Measurements from ENCODE around the gene MYO1D. TPM values are rescaled to one million over a fixed set of nuclear protein-coding genes. Genes with fewer than 3 reads are reported as not detected.
A peak's percentile ranks its signal among the peaks of the same experiment; 100 is the strongest.

Gene MYO1D
- total RNA-seq, 4 donors from 2014 or later: 36.9 to 49.2 (median 39.5) TPM

DNA sequence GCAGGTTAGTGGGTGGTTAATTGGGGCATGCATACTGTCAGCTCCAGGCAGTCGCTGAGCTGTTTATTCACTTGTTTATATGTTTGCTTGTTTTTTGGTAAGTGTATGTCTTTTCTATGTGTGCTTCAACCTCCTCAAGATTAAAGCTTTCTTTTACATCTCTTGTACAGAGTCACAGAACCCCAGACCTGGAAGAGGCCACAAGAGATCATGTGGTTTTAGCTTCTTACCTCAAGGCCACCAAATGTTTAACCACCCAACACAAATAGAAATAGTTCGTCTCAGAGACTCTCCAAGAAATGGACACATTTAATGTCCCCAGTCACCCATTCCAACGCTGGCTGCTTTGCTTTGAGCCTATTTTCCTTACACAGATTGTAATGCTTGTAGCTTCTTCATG, 39.2 kb upstream of the MYO1D start:
- TF ChIP-seq, protein P1, sequence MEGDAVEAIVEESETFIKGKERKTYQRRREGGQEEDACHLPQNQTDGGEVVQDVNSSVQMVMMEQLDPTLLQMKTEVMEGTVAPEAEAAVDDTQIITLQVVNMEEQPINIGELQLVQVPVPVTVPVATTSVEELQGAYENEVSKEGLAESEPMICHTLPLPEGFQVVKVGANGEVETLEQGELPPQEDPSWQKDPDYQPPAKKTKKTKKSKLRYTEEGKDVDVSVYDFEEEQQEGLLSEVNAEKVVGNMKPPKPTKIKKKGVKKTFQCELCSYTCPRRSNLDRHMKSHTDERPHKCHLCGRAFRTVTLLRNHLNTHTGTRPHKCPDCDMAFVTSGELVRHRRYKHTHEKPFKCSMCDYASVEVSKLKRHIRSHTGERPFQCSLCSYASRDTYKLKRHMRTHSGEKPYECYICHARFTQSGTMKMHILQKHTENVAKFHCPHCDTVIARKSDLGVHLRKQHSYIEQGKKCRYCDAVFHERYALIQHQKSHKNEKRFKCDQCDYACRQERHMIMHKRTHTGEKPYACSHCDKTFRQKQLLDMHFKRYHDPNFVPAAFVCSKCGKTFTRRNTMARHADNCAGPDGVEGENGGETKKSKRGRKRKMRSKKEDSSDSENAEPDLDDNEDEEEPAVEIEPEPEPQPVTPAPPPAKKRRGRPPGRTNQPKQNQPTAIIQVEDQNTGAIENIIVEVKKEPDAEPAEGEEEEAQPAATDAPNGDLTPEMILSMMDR (IDR thresholded peaks at IDR 0.05): no peak
- ATAC-seq (ENCODE audit: low FRiP score): no peak
- DNase-seq (ENCODE audit: low spot score): no peak

DNA sequence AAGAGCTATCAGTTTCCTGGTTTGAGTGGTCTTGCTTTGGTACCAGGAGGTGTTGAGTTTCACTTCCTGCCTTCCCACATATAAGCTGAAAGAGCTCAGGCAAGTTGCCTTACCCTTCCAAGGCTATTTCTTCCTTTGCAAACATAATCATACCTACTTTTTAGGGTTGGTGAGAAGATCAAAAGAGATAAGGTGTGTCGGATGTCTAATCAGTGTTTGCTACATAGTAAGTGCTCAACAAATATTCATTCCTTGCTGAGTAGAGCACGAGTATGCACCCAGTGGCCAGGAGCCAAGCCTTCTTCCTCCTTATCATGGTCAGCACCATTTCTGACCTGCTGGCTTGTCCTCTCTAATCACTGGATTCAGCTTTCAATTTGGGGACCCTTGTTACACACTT, 38.3 kb upstream of the MYO1D start:
- ATAC-seq (ENCODE audit: low FRiP score): no peak
- DNase-seq (ENCODE audit: low spot score): no peak
- TF ChIP-seq, protein P1 (IDR thresholded peaks at IDR 0.05): no peak

DNA sequence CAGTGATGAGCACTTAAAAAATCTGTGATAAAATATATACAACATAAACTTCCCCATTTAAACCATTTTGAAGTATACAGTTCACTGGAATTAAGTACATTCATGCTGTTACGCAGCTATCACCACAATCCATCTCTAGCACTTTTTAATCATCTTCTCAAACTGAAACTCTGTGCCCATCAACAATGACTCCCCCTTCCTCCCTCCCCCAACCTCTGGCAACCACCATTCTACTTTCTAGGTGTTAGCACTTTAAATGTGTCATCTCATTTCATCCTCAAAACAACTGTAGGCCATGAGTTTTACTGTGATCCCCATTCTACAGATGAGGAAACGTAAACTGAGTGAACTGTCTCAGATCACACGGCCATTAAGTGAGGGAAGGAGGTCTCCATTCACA, 37.3 kb upstream of the MYO1D start:
- ATAC-seq (ENCODE audit: low FRiP score) (no peak), DNase-seq (ENCODE audit: low spot score) (no peak)

DNA sequence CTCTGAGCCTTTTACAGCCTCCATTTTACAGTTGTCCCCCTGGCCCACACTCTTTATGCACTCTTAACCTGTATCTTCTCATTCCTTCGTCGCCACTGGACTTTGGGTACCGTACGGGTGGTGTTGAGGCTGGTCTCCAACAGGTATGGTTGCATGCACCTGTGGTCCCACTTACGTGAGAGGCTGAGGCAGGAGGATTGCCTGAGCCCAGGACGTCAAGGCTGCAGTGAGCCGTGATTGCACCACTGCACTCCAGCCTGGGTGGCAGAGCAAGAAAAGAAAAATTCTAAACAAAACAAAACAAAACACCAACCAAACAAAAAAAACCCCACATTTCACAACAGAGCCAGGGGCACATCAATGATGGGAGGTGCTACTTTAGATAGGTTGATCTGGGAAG, 36.7 kb upstream of the MYO1D start:
- TF ChIP-seq, protein P1 (IDR thresholded peaks at IDR 0.05): no peak
- ATAC-seq (ENCODE audit: low FRiP score): no peak
- no peak for DNase-seq (ENCODE audit: low spot score)

More for the DNA sequence above, 37.3 kb upstream of the MYO1D start:
- TF ChIP-seq, protein P1 (IDR thresholded peaks at IDR 0.05): no peak

DNA sequence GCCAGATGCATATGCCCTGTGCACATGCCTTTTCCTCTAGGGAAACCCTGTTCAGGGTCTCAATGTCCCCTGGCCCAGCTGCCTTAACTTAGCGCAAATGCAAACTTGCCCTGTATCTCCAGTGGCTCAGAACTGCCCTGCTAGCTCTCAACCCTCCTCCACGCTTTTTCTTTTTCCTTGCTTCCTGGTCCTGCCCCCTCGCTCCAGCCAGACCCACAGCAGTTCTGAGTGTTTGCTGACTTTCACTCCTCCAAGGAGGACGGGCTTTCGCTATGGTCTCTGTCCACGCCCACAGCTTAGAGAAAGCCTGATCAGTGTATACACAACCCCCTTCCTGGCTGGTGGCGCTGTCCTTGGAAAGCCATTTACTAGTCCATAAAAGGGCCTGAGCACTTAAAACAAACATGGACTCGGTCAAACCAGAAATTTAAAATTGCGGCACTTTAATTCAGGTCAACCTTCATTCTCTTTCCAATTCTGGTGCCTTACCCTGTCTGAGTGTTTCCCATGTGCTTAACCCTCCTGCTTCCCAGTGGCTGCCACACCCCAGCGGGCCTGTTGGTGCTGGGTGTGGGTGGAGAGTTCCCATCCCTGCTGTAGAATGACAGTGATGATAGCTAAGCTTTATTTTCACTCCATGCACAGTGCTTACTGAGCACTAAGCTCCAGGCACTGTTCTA, 35.4 kb upstream of the MYO1D start:
- TF ChIP-seq, protein P1 (IDR thresholded peaks at IDR 0.05): no peak
- ATAC-seq (ENCODE audit: low FRiP score) (peak; percentile 90), DNase-seq (ENCODE audit: low spot score) (no peak)

DNA sequence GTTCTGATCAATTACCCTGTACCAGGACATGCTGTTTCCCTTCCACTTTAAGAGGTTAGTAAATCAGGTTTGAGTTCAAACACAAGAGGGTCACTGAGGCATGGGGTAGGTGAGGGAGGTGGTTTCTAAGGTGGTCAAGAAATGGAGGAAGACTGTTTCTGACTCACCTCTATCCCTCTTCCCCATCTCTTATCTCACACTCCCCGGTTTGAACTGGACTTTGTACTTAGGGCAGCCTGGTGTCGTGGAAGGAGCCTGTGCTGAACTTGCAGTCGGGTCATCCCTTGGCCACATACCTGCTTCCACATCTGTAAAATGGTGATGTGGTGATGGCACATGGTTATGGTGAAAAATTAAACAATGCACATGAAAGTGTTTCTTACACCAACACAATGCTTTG, 33.8 kb upstream of the MYO1D start:
- ATAC-seq (ENCODE audit: low FRiP score): no peak
- DNase-seq (ENCODE audit: low spot score): no peak
- TF ChIP-seq, protein P1 (IDR thresholded peaks at IDR 0.05): no peak

DNA sequence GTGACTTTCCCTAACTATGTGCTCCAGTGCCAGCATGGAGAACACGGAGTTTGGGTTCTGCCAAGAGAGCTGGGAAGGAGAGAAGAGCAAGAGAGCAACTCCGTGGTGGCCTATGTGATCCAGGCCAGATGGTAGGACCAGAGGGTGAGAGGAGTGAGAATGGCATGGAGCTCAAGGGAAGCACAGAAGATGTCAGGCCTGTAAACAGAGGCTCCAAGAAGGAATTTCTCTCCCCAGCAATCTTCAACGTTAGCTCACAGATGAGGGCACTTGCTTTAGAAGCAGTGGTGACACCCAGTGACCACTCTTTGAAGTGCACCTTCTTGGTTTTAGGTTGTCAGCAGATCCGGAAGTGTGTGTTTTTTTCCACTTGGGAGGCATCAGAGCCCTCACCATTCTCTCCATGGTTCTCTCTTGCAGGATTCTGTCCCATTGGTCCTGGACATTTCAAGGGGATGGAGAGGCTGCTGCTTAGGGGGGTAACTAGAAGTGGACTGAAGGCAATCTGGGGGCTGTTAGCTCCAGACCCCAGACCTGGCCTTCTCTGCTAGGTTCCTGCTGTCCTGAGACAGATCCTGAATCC, 33.0 kb upstream of the MYO1D start:
- TF ChIP-seq, protein P1 (IDR thresholded peaks at IDR 0.05): peak in 1 of 3 donors; percentile 53
- DNase-seq (ENCODE audit: low spot score): peak; percentile 48
- peak; percentile 18 for ATAC-seq (ENCODE audit: low FRiP score)

Data from omental fat pad (tissue), 4 donors.